Heart left ventricle (tissue), 16 donors: ENCODE measurements around the gene SPECC1L. TPM values are rescaled to one million over a fixed set of nuclear protein-coding genes. Genes with fewer than 3 reads are reported as not detected.
A peak's percentile ranks its signal among the peaks of the same experiment; 100 is the strongest.

Experiments used
- ATAC-seq, 4 donors: fragments of 200-7000 bp; cut with Tn5 transposase; one replicate each; pipeline ENCODE4 v1.9.1; 2020 to 2022; ENCODE audit warnings: moderate library complexity in 4 of 4, mild to moderate bottlenecking in 3 of 4, moderate number of reproducible peaks in 1 of 4
- DNase-seq, 5 donors: peaks; one replicate each; pipeline ENCODE4 v3.0.0-alpha.2; 2020
- H3K27ac ChIP-seq, 12 donors: fragments of 200-600 bp; sonication (generic) in 4 of 12; one replicate each; pipeline versions ENCODE4 v1.5.0 to v1.8.0; 2016 to 2022; ENCODE audit warnings: mild to moderate bottlenecking in 2 of 12
- H3K27me3 ChIP-seq, 9 donors: fragments of 200-600 bp; sonication (generic) in 2 of 9; one replicate each; pipeline versions ENCODE4 v1.5.1 to v1.8.0; 2016 to 2022; ENCODE audit warnings: mild to moderate bottlenecking in 3 of 9
- H3K36me3 ChIP-seq, 9 donors: fragments of 200-600 bp; sonication (generic) in 2 of 9; one replicate each; pipeline versions ENCODE4 v1.5.0 to v1.8.0; 2018 to 2022; ENCODE audit warnings: mild to moderate bottlenecking in 2 of 9
- H3K4me1 ChIP-seq, 12 donors: fragments of 200-600 bp; sonication (generic) in 4 of 12; one replicate each; pipeline versions ENCODE4 v1.5.0 to v1.8.0; 2016 to 2022; ENCODE audit warnings: mild to moderate bottlenecking in 3 of 12
- H3K4me3 ChIP-seq, 12 donors: fragments of 200-600 bp; sonication (generic) in 4 of 12; one replicate each; pipeline versions ENCODE4 v1.5.0 to v1.8.0; 2017 to 2022; ENCODE audit warnings: mild to moderate bottlenecking in 9 of 12, moderate library complexity in 4 of 12
- H3K9me3 ChIP-seq, 12 donors: fragments of 200-600 bp; sonication (generic) in 4 of 12; one replicate each; pipeline versions ENCODE4 v1.5.0 to v1.8.0; 2016 to 2022; ENCODE audit warnings: mild to moderate bottlenecking in 1 of 12
- CTCF ChIP-seq, 12 donors: fragments of 200-600 bp; sonication (generic) in 4 of 12; IDR thresholded peaks; one replicate each; pipeline versions ENCODE4 v1.5.0 to v1.8.0; 2018 to 2022; ENCODE audit warnings: antibody characterized with exemption in 12 of 12, mild to moderate bottlenecking in 5 of 12
- POLR2A ChIP-seq, 2 donors: fragments of 450-650 bp; IDR thresholded peaks; one replicate each; pipeline ENCODE4 v1.6.1; 2017; ENCODE audit warnings: antibody characterized with exemption in 2 of 2, mild to moderate bottlenecking in 2 of 2, moderate library complexity in 2 of 2
- WGBS, 4 donors: extraction: QIAGEN DNeasy Blood & Tissue Kit in 2 of 4; methylation state at CpG; one replicate each; pipeline versions ENCODE4 v1.1.5 to v1.1.7; 2013 to 2018; 5-methylcytosine and 5-hydroxymethylcytosine counted together
- intact Hi-C, 10 donors: fragments of 100-400 bp; cut with DNase I; formaldehyde crosslinking; loops; one replicate each; pipeline versions ENCODE4 v1.11.1 to v1.14.2; 2022
- polyA plus RNA-seq, 2 donors: library from polyadenylated mRNA; stranded (reverse); fragments of 200-250 nt; gene quantifications; one replicate each; pipeline ENCODE4 v1.2.3, GENCODE V29; 2013
- total RNA-seq, 9 donors: library from RNA; depleted of rRNA in 2 of 9; stranded (reverse); fragments of >200 nt in 2 of 9; fragmentation: NEBNext Ultra II Directional in 3 of 9; extraction: Animal tissue kit (Norgen Biotek cat#: 25700) in 3 of 9; gene quantifications; one replicate each; pipeline versions ENCODE4 v1.1.0 to v1.2.4, GENCODE V29; 2016 to 2023
- donor health status: ischemic (EF 13 %, LVEDD 7.1; RV severe dilation, severe dysfunction).
- donor health status: healthy with polysubstance abuse.
- donor health status: DM: no; HTN: yes; CAD: no.
- donor health status: DM: no; HTN: no; CAD: no.
- donor health status: ischemic (EF 25% LVEDD 6.9; RV normal size, moderate dysfunction).
- donor health status: ischemic (EF 25% LVEDD 5.7; RV mildly dilated, moderate dysfunction).
- donor health status: healthy.
- donor health status: DM: yes; HTN: yes; CAD: no.
- donor health status: ischemic (EF 35%, LVEDD 5.7; RV mildly dilated, moderate dysfunction).
- donor health status: nonischemic (EF 11% LVEDD 7.7; RV severe dilation, severe dysfunction).
- donor health status: DM: yes; HTN: yes; CAD: no.
- donor health status: PGD.
- donor health status: ischemic (EF 29% LVEDD 5.4; RV normal size, mild dysfunction).
- donor health status: nonischemic (EF 23%, LVEDD 6.1; RV moderate dilation, normal function).

The SPECC1L gene
- total and polyA plus RNA-seq, 11 donors, result 9.8 to 65.3 (median 38.9) TPM

- H3K27ac ChIP-seq, result peak overlapping the region in 11 of 12 donors; percentile 32 to 82 (median 68)
These were observed 164.7 kb downstream of the SPECC1L start for GRCh38 chr22:24435323-24435645.

GRCh38 chr22:24435861-24436371 lies 165.3 kb downstream of the SPECC1L start:
- ATAC-seq (peak in 2 of 4 donors; percentile 15 to 30), DNase-seq (peak in 3 of 5 donors; percentile 40 to 64 (median 61))
- intact Hi-C loops, result loop anchor here in 1 of 10 donors (5.0 kb wide), 1 partner anchor 36 kb away; no protein-coding TSS in a partner anchor
- Histone ChIP-seq H3K27ac (peak overlapping the region; percentile 22 to 82 (median 68)), H3K27me3 (no peaks in the 10 kb centered on the region), H3K36me3 (peaks cover 0 to 17% (median under 1%) of the 10 kb centered on the region in 9 donors), H3K4me3 (no peak overlapping the region), H3K4me1 (peaks cover 6 to 79% (median 50%) of the 10 kb centered on the region in 12 donors), H3K9me3 (no peaks in the 10 kb centered on the region)
- 44 to 66% (median 53%) methylated on average over 12 to 13 of the region's 13 CpGs for WGBS, 4 donors
- no peak for TF ChIP-seq CTCF (IDR thresholded peaks at IDR 0.05)
- no peak for TF ChIP-seq POLR2A (IDR thresholded peaks at IDR 0.05)

More at GRCh38 chr22:24435323-24435645, 164.7 kb downstream of the SPECC1L start:
- Histone ChIP-seq H3K9me3 (no peaks in the 10 kb centered on the region), H3K4me3 (no peak overlapping the region), H3K36me3 (peaks cover 0 to 14% (median 0%) of the 10 kb centered on the region in 9 donors), H3K27me3 (no peaks in the 10 kb centered on the region), H3K4me1 (peaks cover 6 to 79% (median 53%) of the 10 kb centered on the region in 12 donors)
- ATAC-seq (no peak), DNase-seq (no peak)
- WGBS, 4 donors, result 76 to 91% (median 89%) methylated on average over 2 of the region's 2 CpGs
- intact Hi-C loops, result loop anchor here in 1 of 10 donors (5.0 kb wide), 1 partner anchor 37 kb away; no protein-coding TSS in a partner anchor
- no peak for TF ChIP-seq CTCF (IDR thresholded peaks at IDR 0.05)
- TF ChIP-seq POLR2A (IDR thresholded peaks at IDR 0.05), result no peak

GRCh38 chr22:24436553-24436952 lies 165.9 kb downstream of the SPECC1L start:
- H3K4me3 ChIP-seq, result no peak overlapping the region
- peaks cover 0 to 23% (median 3%) of the 10 kb centered on the region in 9 donors for H3K36me3 ChIP-seq
- DNase-seq (peak in 3 of 5 donors; percentile 19 to 24 (median 19)), ATAC-seq (no peak)
- H3K27me3 ChIP-seq, result no peaks in the 10 kb centered on the region
- H3K9me3 ChIP-seq, result no peaks in the 10 kb centered on the region
- WGBS, 4 donors, result 78 to 95% (median 86%) methylated on average over 3 of the region's 3 CpGs
- peak overlapping the region in 11 of 12 donors; percentile 22 to 82 (median 68) for H3K27ac ChIP-seq
- H3K4me1 ChIP-seq, result peaks cover 6 to 80% (median 52%) of the 10 kb centered on the region in 12 donors
- intact Hi-C loops, result loop anchor here in 1 of 10 donors (5.0 kb wide), 1 partner anchor 36 kb away; no protein-coding TSS in a partner anchor
- no peak for TF ChIP-seq CTCF (IDR thresholded peaks at IDR 0.05)
- TF ChIP-seq POLR2A (IDR thresholded peaks at IDR 0.05), result no peak

GRCh38 chr22:24437091-24437490 lies 166.5 kb downstream of the SPECC1L start:
- DNase-seq (peak in 1 of 5 donors; percentile 34), ATAC-seq (no peak)
- Histone ChIP-seq H3K4me3 (no peak overlapping the region), H3K27ac (peak overlapping the region in 3 of 12 donors; percentile 68 to 82 (median 78)), H3K36me3 (peaks cover 0 to 29% (median 7%) of the 10 kb centered on the region in 9 donors), H3K4me1 (peaks cover 6 to 80% (median 53%) of the 10 kb centered on the region in 12 donors), H3K27me3 (no peaks in the 10 kb centered on the region), H3K9me3 (no peaks in the 10 kb centered on the region)
- no peak for TF ChIP-seq CTCF (IDR thresholded peaks at IDR 0.05)
- no peak for TF ChIP-seq POLR2A (IDR thresholded peaks at IDR 0.05)
- 94 to 97% (median 96%) methylated on average over 4 of the region's 4 CpGs for WGBS, 4 donors
- intact Hi-C loops, result loop anchor here in 1 of 10 donors (5.0 kb wide), 1 partner anchor 35 kb away; no protein-coding TSS in a partner anchor
